B cell (primary cell): ENCODE results near the gene HABP4. TPM values are rescaled to one million over a fixed set of nuclear protein-coding genes. Genes with fewer than 3 reads are reported as not detected.

Experiments
- ATAC-seq: fragments of 200-7000 bp; cut with Tn5 transposase; one replicate; pipeline ENCODE4 v1.10.0; 2021; ENCODE audit warnings: low read depth, mild to moderate bottlenecking, moderate number of reproducible peaks, moderate library complexity
- CTCF ChIA-PET: fragments of 350-600 bp; sonication (Branson Sonifier 250); formaldehyde crosslinking; loops from one replicate; lab custom pipeline; 2021; ENCODE audit warnings: antibody characterized with exemption, inconsistent platforms; lab: Charles Lee
- POLR2A ChIA-PET: fragments of 350-600 bp; sonication (Branson Sonifier 250); formaldehyde crosslinking; loops from one replicate; lab custom pipeline; 2021; ENCODE audit warnings: antibody characterized with exemption; lab: Charles Lee
- DNase-seq: peaks from one replicate; pipeline ENCODE4 v3.0.0; 2013
- H2AFZ ChIP-seq: 2 replicates; pipeline ENCODE4 v1.6.1; 2012; ENCODE audit warnings: mild to moderate bottlenecking, low read depth, low read length; ENCODE audit not compliant: insufficient read depth, poor library complexity, severe bottlenecking
- H3K27ac ChIP-seq, 2 donors: 1 replicate in 1 of 2; 2 replicates in 1 of 2; pipeline ENCODE4 v1.5.1; 2012 to 2013; ENCODE audit warnings: low read length in 2 of 2, mild to moderate bottlenecking in 2 of 2, moderate library complexity in 1 of 2
- H3K27me3 ChIP-seq, 4 experiments: fragments of 200-600 bp in 1 of 4; sonication (generic) in 1 of 4; replicated peaks in 1 of 4; 1 replicate in 2 of 4; 2 replicates in 2 of 4; pipeline versions ENCODE4 v1.6.1 to v1.7.0; 2013 to 2016; ENCODE audit warnings: low read length in 3 of 4, mild to moderate bottlenecking in 2 of 4, mixed read lengths in 1 of 4, moderate library complexity in 1 of 4; ENCODE audit not compliant: insufficient read depth in 4 of 4, control insufficient read depth in 3 of 4; ENCODE audit errors: control extremely low read depth in 1 of 4
- H3K36me3 ChIP-seq, 2 experiments: replicated peaks in 1 of 2; 1 replicate in 1 of 2; 2 replicates in 1 of 2; pipeline versions ENCODE4 v1.6.1 to v1.7.1; 2013; ENCODE audit warnings: low read length in 1 of 2; ENCODE audit not compliant: insufficient read depth in 2 of 2, control insufficient read depth in 1 of 2; ENCODE audit errors: control extremely low read depth in 1 of 2, extremely low read depth in 1 of 2
- H3K4me1 ChIP-seq, 2 donors: fragments of 200-600 bp in 1 of 2; sonication (generic) in 1 of 2; 1 replicate in 1 of 2; 2 replicates in 1 of 2; pipeline versions ENCODE4 v1.5.1 to v1.6.1; 2013 to 2017; ENCODE audit warnings: low read length in 2 of 2; ENCODE audit not compliant: control insufficient read depth in 2 of 2, insufficient read depth in 2 of 2
- H3K4me2 ChIP-seq: replicated peaks from 2 replicates; pipeline ENCODE3; 2012; ENCODE audit warnings: mild to moderate bottlenecking, low read depth, low read length; ENCODE audit not compliant: poor library complexity, severe bottlenecking
- H3K4me3 ChIP-seq, 5 experiments: fragments of 200-600 bp in 1 of 5; sonication (generic) in 1 of 5; 1 replicate in 3 of 5; 2 replicates in 2 of 5; pipeline versions ENCODE4 v1.5.1 to v1.7.0; 2011 to 2016; ENCODE audit warnings: low read length in 4 of 5, mild to moderate bottlenecking in 4 of 5, low read depth in 2 of 5, control low read depth in 1 of 5, moderate library complexity in 1 of 5; ENCODE audit not compliant: insufficient read depth in 1 of 5; ENCODE audit errors: control extremely low read depth in 1 of 5, extremely low read depth in 1 of 5
- H3K79me2 ChIP-seq: fragments of 200-600 bp; sonication (generic); one replicate; pipeline ENCODE4 v1.6.0; 2016; ENCODE audit warnings: low read length; ENCODE audit not compliant: control insufficient read depth, insufficient read depth
- H3K9ac ChIP-seq: fragments of 200-600 bp; sonication (generic); 2 replicates; pipeline ENCODE4 v1.6.1; 2017; ENCODE audit warnings: mild to moderate bottlenecking, low read length, moderate library complexity
- H3K9me3 ChIP-seq, 3 donors: one replicate each; pipeline versions ENCODE4 v1.6.1 to v1.7.1; 2013; ENCODE audit warnings: low read length in 2 of 3; ENCODE audit not compliant: control insufficient read depth in 2 of 3, insufficient read depth in 1 of 3; ENCODE audit errors: control extremely low read depth in 1 of 3
- H4K20me1 ChIP-seq: 2 replicates; pipeline ENCODE4 v1.6.0; 2012; ENCODE audit warnings: mild to moderate bottlenecking, low read length; ENCODE audit not compliant: insufficient read depth, control insufficient read depth, poor library complexity, severe bottlenecking
- H3K27ac Mint-ChIP-seq: one replicate; pipeline ENCODE4 v1.8.0; 2021; ENCODE audit warnings: mixed read lengths
- H3K27me3 Mint-ChIP-seq: one replicate; pipeline ENCODE4 v1.8.0; 2021; ENCODE audit warnings: mixed read lengths
- H3K4me1 Mint-ChIP-seq: one replicate; pipeline ENCODE4 v1.8.0; 2021; ENCODE audit warnings: mixed read lengths
- H3K4me3 Mint-ChIP-seq: one replicate; pipeline ENCODE4 v1.8.0; 2021; ENCODE audit warnings: mixed read lengths
- H3K9me3 Mint-ChIP-seq: one replicate; pipeline ENCODE4 v1.8.0; 2022; ENCODE audit warnings: mixed read lengths; ENCODE audit not compliant: insufficient read depth
- EZH2 ChIP-seq: IDR thresholded peaks from 2 replicates; pipeline ENCODE4 v1.6.1; 2012; ENCODE audit warnings: borderline replicate concordance, low read depth, mild to moderate bottlenecking, moderate library complexity, low read length; ENCODE audit not compliant: insufficient read depth, poor library complexity, severe bottlenecking
- WGBS: methylation state at CpG from one replicate; pipeline ENCODE4 v1.1.5; 2013; ENCODE audit warnings: missing lambda C conversion rate; ENCODE audit not compliant: insufficient coverage; 5-methylcytosine and 5-hydroxymethylcytosine counted together
- intact Hi-C: fragments of 100-400 bp; cut with micrococcal nuclease; formaldehyde crosslinking; loops from one replicate; pipeline ENCODE4 v1.10.0; 2022
- polyA plus RNA-seq: library from polyadenylated mRNA; depleted of rRNA; stranded (reverse); fragments of >200 nt; gene quantifications from 2 replicates; pipeline ENCODE4 v1.2.3, GENCODE V29; 2012
- total RNA-seq, 2 donors: library from RNA; stranded (reverse); fragments of 120-200 nt in 1 of 2; gene quantifications; 1 replicate in 1 of 2; 2 replicates in 1 of 2; pipeline versions ENCODE4 v1.2.3 to v1.2.4, GENCODE V29; 2013 to 2022
- TF ChIP-seq, protein P1 (sequence below): fragments of 200-600 bp; IDR thresholded peaks from one replicate; pipeline ENCODE4 v1.8.0; 2022; ENCODE audit warnings: antibody characterized with exemption, mild to moderate bottlenecking

The HABP4 gene
- total and polyA plus RNA-seq, 2 donors (not counting 1 experiment from before 2014, with no cell fraction given) = 3.3 to 15.0 TPM

DNA sequence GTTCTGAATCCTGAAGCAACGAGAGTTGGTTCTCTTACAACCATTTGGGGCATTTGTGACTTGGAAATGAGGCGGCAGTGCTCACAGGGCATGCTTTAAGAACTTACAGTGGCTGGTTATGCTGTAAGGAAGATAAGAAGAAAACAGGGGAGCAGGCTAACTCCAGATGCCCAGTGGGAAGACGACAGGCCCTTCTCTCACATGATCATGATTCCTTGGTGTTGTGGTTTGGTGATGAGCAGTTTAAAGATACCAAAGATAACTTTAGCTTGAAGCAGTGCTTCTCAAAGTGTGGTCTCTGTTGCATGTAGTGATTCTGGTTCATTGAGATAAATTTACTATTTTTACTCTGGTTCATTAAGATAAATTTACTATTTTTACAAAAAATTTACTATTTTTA is 2.6 kb upstream of the HABP4 start:
- Histone ChIP-seq H3K4me3 (no peak overlapping the region), H3K27ac (no peak overlapping the region), H3K4me1 (peaks cover 12 to 13% of the 10 kb centered on the region in 2 donors), H3K36me3 (no peaks in the 10 kb centered on the region), H3K4me2 (no peak overlapping the region), H3K9ac (no peak overlapping the region), H3K27me3 (peaks cover 0 to 8% (median 0%) of the 10 kb centered on the region in 4 experiments), H2AFZ (no peak overlapping the region), H3K79me2 (peaks cover 6% of the 10 kb centered on the region), H4K20me1 (no peaks in the 10 kb centered on the region), H3K9me3 (no peaks in the 10 kb centered on the region)
- intact Hi-C loops = loop anchor here (10.0 kb wide), 1 partner anchor 407 kb away; the partner anchor contains the start of gene ZNF782
- Mint-ChIP-seq H3K27ac (no peak overlapping the region), H3K27me3 (peaks cover 7% of the 10 kb centered on the region), H3K9me3 (no peaks in the 10 kb centered on the region), H3K4me1 (peaks cover 13% of the 10 kb centered on the region), H3K4me3 (no peak overlapping the region)
- POLR2A ChIA-PET = interaction anchor here (0.6 kb wide), 1 partner anchor 124 kb away, joined by 3 read pairs; no protein-coding TSS in a partner anchor
- TF ChIP-seq, protein P1, sequence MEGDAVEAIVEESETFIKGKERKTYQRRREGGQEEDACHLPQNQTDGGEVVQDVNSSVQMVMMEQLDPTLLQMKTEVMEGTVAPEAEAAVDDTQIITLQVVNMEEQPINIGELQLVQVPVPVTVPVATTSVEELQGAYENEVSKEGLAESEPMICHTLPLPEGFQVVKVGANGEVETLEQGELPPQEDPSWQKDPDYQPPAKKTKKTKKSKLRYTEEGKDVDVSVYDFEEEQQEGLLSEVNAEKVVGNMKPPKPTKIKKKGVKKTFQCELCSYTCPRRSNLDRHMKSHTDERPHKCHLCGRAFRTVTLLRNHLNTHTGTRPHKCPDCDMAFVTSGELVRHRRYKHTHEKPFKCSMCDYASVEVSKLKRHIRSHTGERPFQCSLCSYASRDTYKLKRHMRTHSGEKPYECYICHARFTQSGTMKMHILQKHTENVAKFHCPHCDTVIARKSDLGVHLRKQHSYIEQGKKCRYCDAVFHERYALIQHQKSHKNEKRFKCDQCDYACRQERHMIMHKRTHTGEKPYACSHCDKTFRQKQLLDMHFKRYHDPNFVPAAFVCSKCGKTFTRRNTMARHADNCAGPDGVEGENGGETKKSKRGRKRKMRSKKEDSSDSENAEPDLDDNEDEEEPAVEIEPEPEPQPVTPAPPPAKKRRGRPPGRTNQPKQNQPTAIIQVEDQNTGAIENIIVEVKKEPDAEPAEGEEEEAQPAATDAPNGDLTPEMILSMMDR = no peak
- no peak for TF ChIP-seq EZH2
- CTCF ChIA-PET = no interaction called here
- 94% methylated on average over 2 of the region's 3 CpGs for WGBS
- no peak for DNase-seq
- ATAC-seq = no peak

GRCh38 chr9:96448546-96449170 is 1.3 kb upstream of the HABP4 start:
- WGBS = 90% methylated on average over 4 of the region's 11 CpGs
- H3K9me3 Mint-ChIP-seq = no peaks in the 10 kb centered on the region

More at GRCh38 chr9:96448546-96449170, 1.3 kb upstream of the HABP4 start:
- Histone ChIP-seq H3K36me3 (no peaks in the 10 kb centered on the region), H3K79me2 (peaks cover 8% of the 10 kb centered on the region), H3K4me1 (peaks cover 12 to 13% of the 10 kb centered on the region in 2 donors), H3K27ac (no peak overlapping the region), H3K9ac (no peak overlapping the region), H2AFZ (no peak overlapping the region), H4K20me1 (peaks cover 2% of the 10 kb centered on the region), H3K9me3 (no peaks in the 10 kb centered on the region), H3K27me3 (peaks cover 0 to 8% (median 0%) of the 10 kb centered on the region in 4 experiments), H3K4me3 (no peak overlapping the region), H3K4me2 (no peak overlapping the region)
- H3K4me3 Mint-ChIP-seq = peak overlapping the region; percentile 94
- TF ChIP-seq, protein P1 = no peak
- no peak for TF ChIP-seq EZH2
- no peak for ATAC-seq
- peaks cover 14% of the 10 kb centered on the region for H3K4me1 Mint-ChIP-seq
- ChIA-PET POLR2A (interaction anchor here (0.9 to 1.1 kb wide), 2 partner anchors 29 to 31 kb away, joined by 3 to 4 read pairs; partner anchors contain the start of gene ZNF367), CTCF (interaction anchor here (1.3 to 1.7 kb wide), 3 partner anchors 23 to 121 kb away, joined by 4 to 5 read pairs (median 4); no protein-coding TSS in a partner anchor)
- DNase-seq = no peak
- intact Hi-C loops = loop anchor here (1.0 to 10.0 kb wide), 2 partner anchors 207 to 406 kb away; partner anchors contain the start of genes PRXL2C and ZNF782
- H3K27me3 Mint-ChIP-seq = peaks cover 7% of the 10 kb centered on the region
- no peak overlapping the region for H3K27ac Mint-ChIP-seq
